ENCODE data around the gene DCST2. TPM values are rescaled to one million over a fixed set of nuclear protein-coding genes. Genes with fewer than 3 reads are reported as not detected.
"Not testable (repeated sequence)": the region's sequence is repeated elsewhere in the genome, so short reads cannot be mapped to it uniquely, and the experiment has no call there.

Gene DCST2
- total and polyA plus RNA-seq, 12 donors, result 0.14 to 15.2 (median 1.1) TPM; not detected in 2

DNA sequence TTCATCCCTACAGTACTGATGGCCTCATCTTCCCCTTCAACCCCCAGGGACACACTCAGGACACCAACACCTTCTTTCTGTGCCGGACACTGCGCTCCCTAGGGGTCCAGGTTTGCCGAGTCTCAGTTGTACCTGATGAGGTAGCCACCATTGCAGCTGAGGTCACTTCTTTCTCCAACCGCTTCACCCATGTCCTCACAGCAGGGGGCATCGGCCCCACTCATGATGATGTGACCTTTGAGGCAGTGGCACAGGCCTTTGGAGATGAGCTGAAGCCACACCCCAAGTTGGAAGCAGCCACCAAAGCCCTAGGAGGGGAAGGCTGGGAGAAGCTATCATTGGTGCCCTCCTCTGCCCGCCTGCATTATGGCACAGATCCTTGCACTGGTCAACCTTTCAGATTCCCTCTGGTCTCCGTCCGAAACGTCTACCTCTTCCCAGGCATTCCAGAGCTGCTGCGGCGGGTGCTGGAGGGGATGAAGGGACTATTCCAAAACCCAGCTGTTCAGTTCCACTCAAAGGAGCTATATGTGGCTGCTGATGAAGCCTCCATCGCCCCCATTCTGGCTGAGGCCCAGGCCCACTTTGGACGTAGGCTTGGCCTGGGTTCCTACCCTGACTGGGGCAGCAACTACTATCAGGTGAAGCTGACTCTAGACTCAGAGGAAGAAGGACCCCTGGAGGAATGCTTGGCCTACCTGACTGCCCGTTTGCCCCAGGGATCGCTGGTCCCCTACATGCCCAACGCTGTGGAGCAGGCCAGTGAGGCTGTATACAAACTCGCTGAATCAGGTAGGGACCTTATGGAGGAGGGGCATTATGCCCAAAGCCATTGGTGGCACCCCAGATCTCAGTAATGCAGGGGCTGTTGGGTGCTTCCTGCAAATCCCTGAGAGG lies 45.3 kb downstream of the DCST2 start:
- intact Hi-C loops (cut with DNase I), result no loop called here
- Histone ChIP-seq H3K27ac (no peak overlapping the region), H3K4me3 (no peak overlapping the region), H3K9me3 (replicated peaks in 1 of 3) (no peaks in the 10 kb centered on the region), H3K27me3 (no peaks in the 10 kb centered on the region), H3K36me3 (replicated peaks in 1 of 2) (peaks cover 0 to 6% of the 10 kb centered on the region in 2 donors), H3K4me1 (replicated peaks in 1 of 2) (peaks cover 7 to 8% of the 10 kb centered on the region in 2 donors)
- no peak for DNase-seq
- WGBS, 4 donors, result 87 to 93% (median 91%) methylated on average over 16 to 17 of the region's 17 CpGs
- TF ChIP-seq POLR2A (IDR thresholded peaks at IDR 0.05), result no peak
- TF ChIP-seq, protein P1, sequence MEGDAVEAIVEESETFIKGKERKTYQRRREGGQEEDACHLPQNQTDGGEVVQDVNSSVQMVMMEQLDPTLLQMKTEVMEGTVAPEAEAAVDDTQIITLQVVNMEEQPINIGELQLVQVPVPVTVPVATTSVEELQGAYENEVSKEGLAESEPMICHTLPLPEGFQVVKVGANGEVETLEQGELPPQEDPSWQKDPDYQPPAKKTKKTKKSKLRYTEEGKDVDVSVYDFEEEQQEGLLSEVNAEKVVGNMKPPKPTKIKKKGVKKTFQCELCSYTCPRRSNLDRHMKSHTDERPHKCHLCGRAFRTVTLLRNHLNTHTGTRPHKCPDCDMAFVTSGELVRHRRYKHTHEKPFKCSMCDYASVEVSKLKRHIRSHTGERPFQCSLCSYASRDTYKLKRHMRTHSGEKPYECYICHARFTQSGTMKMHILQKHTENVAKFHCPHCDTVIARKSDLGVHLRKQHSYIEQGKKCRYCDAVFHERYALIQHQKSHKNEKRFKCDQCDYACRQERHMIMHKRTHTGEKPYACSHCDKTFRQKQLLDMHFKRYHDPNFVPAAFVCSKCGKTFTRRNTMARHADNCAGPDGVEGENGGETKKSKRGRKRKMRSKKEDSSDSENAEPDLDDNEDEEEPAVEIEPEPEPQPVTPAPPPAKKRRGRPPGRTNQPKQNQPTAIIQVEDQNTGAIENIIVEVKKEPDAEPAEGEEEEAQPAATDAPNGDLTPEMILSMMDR (IDR thresholded peaks at IDR 0.05), result no peak

DNA sequence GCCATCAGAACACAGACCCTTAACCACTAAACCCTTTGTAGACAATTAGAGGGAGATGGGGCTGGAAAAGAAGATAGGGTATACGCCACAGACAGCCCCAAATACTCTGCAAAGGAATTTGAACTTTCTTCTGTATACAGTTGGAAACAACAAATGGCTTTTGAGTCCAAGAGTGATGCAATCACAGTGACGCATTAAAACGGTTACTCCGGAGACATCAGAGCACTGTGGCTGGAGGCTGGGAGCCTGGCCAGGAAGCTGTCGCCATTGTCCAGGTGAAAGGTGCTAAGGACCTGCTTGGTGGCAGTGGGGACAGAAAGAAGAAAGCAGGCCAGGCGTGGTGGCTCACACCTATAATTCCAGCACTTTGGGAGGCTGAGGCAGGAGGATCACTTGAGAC lies 46.3 kb downstream of the DCST2 start:
- Histone ChIP-seq H3K9me3 (replicated peaks in 1 of 3) (no peaks in the 10 kb centered on the region), H3K4me1 (replicated peaks in 1 of 2) (peaks cover 7 to 13% of the 10 kb centered on the region in 2 donors), H3K36me3 (replicated peaks in 1 of 2) (peaks cover 0 to 6% of the 10 kb centered on the region in 2 donors), H3K4me3 (no peak overlapping the region), H3K27ac (no peak overlapping the region), H3K27me3 (no peaks in the 10 kb centered on the region)
- intact Hi-C loops (cut with DNase I), result no loop called here
- no peak for DNase-seq
- WGBS, 4 donors, result 65 to 78% (median 75%) methylated on average over 6 of the region's 6 CpGs
- TF ChIP-seq POLR2A (IDR thresholded peaks at IDR 0.05), result no peak
- TF ChIP-seq, protein P1 (IDR thresholded peaks at IDR 0.05), result no peak

DNA sequence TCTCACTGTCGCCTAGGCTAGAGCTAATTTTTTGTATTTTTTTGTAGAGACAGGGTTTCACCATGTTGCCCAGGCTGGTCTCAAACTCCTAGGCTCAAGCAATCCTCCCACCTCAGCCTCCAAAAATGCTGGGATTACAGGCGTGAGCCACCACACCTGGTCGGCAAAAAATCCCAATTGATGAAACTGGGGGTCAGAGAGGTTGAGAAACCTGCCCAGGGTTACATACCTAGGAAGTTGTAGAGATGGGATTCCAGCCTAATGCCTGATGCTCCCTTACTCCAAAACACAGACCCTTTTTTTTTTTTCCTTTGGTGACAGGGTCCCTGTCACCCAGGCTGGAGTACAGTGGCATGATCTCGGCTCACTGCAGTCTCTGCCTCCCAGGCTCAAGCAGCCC lies 46.8 kb downstream of the DCST2 start:
- H3K27ac ChIP-seq; H3K27me3 ChIP-seq; H3K9me3 ChIP-seq (replicated peaks in 1 of 3); intact Hi-C loops (cut with DNase I); H3K4me3 ChIP-seq; H3K36me3 ChIP-seq (replicated peaks in 1 of 2); DNase-seq: not testable (repeated sequence)
- H3K4me1 ChIP-seq (replicated peaks in 1 of 2), result peaks cover 7 to 14% of the 10 kb centered on the region in 2 donors
- WGBS, 4 donors, result 85 to 93% (median 92%) methylated on average over 4 of the region's 4 CpGs

DNA sequence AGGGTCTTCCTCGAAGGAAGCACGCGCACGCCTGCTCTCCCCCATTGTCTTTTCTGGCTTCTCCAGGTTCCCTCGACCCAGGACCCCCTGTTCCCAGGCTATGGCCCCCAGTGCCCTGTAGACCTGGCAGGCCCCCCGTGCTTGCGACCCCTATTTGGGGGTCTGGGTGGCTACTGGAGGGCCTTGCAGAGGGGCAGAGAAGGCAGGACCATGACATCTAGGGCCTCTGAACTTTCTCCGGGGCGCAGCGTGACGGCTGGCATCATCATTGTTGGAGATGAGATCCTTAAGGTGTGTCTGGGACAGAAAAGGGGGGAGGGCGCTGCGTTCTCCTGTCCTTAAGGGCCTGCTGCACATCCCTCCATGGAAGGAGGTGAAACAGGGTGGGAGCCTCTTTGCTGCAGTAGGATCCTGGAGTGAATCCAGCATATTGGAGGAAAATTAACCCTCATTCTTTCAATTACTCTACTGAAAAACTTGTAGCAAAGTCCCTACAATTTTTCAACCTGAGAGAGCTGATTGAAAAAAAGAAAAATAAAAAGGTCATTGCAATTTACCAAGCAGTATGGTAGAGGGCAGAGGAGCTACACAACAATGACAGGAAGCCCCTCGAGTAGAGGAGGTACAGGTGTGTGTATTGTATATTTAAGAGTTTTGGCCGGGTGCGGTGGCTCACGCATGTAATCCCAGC lies 49.7 kb downstream of the DCST2 start:
- Histone ChIP-seq H3K36me3 (replicated peaks in 1 of 2) (no peaks in the 10 kb centered on the region), H3K27ac (peak overlapping the region in 2 of 5 donors; percentile 43 to 47), H3K4me1 (replicated peaks in 1 of 2) (peaks cover 7 to 14% of the 10 kb centered on the region in 2 donors), H3K27me3 (no peaks in the 10 kb centered on the region), H3K9me3 (replicated peaks in 1 of 3) (no peaks in the 10 kb centered on the region), H3K4me3 (peak overlapping the region in 3 of 4 donors; percentile 21 to 92 (median 50))
- intact Hi-C loops (cut with DNase I), result no loop called here
- DNase-seq, result peak in 1 of 7 donors; percentile 14
- no peak for TF ChIP-seq POLR2A (IDR thresholded peaks at IDR 0.05)
- TF ChIP-seq, protein P1 (IDR thresholded peaks at IDR 0.05), result no peak
- WGBS, 4 donors, result 23 to 28% (median 24%) methylated on average over 14 to 17 of the region's 17 CpGs
